Medulla oblongata (tissue), 1 donor: ENCODE measurements around the gene ERAP2.

Experiments used
- DNase-seq: peaks from one replicate; pipeline ENCODE4 v3.0.0-alpha.2; 2015; ENCODE audit errors: extremely low spot score

ERAP2 gene

GRCh38 chr5:96931605-96932004 lies 55.3 kb downstream of the ERAP2 start:
- DNase-seq, result peak; percentile 74

GRCh38 chr5:96932026-96932425 lies 55.7 kb downstream of the ERAP2 start:
- DNase-seq, result no peak

- no peak for DNase-seq
Measured at GRCh38 chr5:96933764-96934707, 57.7 kb downstream of the ERAP2 start.

GRCh38 chr5:96934708-96935558 lies 58.6 kb downstream of the ERAP2 start:
- peak; percentile 94 for DNase-seq

- DNase-seq, result peak; percentile 97
Measured at GRCh38 chr5:96935559-96936430, 59.5 kb downstream of the ERAP2 start, which contains the start of gene LNPEP. TSS of gene LNPEP (plus strand) at chr5:96936080. CDS start at chr5:96936156, 76 bp downstream.

- DNase-seq, result peak; percentile 75
Measured at GRCh38 chr5:96936431-96937320, 60.4 kb downstream of the ERAP2 start.

GRCh38 chr5:96940586-96940985 lies 64.3 kb downstream of the ERAP2 start:
- DNase-seq, result no peak

- no peak for DNase-seq
Measured at GRCh38 chr5:96941140-96941539, 64.8 kb downstream of the ERAP2 start.

GRCh38 chr5:96942078-96942477 lies 65.8 kb downstream of the ERAP2 start:
- DNase-seq, result no peak

GRCh38 chr5:96942911-96943310 lies 66.6 kb downstream of the ERAP2 start:
- no peak for DNase-seq

GRCh38 chr5:96943799-96944198 lies 67.5 kb downstream of the ERAP2 start:
- no peak for DNase-seq

- DNase-seq, result no peak
Measured at GRCh38 chr5:96945144-96945897, 69.0 kb downstream of the ERAP2 start.

- DNase-seq, result no peak
Measured at GRCh38 chr5:96946381-96946780, 70.1 kb downstream of the ERAP2 start.

- no peak for DNase-seq
Measured at GRCh38 chr5:96952118-96952750, 75.9 kb downstream of the ERAP2 start.

- no peak for DNase-seq
Measured at GRCh38 chr5:96952974-96953730, 76.9 kb downstream of the ERAP2 start.

GRCh38 chr5:96957254-96958049 lies 81.2 kb downstream of the ERAP2 start:
- no peak for DNase-seq

- no peak for DNase-seq
Measured at GRCh38 chr5:96958977-96959376, 82.7 kb downstream of the ERAP2 start.

- no peak for DNase-seq
Measured at GRCh38 chr5:96961053-96961452, 84.8 kb downstream of the ERAP2 start.
